HG02973 (cell line): ENCODE data around the gene KCNK7.

ENCODE experiments used
- ATAC-seq: cut with Tn5 transposase; IDR thresholded peaks from one replicate; pipeline ENCODE4 v1.9.1; 2021; ENCODE audit warnings: moderate library complexity; ENCODE audit not compliant: unreplicated experiment

The KCNK7 gene

DNA sequence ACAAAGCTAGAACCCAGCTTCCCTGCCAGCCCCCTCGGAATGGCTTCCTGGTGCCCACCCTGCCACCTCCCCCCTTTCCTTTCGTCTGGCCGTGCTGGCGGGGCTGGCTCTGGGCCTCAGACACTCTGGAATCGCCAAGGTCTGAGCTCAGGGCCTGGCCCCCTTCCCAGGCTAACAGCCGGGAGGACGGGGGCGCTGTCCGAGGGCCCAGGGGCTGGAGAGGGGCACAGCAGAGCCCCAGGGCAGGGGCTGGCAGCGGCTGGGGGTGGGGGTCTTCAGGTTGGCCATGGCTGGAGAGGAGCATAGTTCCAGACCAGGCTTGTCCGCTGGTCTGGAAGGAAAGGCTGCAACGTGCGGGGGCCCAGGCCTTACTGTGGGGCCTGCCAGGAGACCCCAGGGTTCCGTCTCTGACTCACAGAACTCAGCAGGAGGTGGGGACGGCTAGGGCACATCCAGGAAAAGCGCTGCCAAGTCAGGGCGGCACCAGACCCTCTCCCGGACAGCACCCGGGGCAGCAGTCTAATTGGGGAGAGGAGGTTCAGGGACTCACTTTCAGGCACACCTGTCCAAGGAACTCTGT is 36.6 kb downstream of the KCNK7 start:
- ATAC-seq: no peak

DNA sequence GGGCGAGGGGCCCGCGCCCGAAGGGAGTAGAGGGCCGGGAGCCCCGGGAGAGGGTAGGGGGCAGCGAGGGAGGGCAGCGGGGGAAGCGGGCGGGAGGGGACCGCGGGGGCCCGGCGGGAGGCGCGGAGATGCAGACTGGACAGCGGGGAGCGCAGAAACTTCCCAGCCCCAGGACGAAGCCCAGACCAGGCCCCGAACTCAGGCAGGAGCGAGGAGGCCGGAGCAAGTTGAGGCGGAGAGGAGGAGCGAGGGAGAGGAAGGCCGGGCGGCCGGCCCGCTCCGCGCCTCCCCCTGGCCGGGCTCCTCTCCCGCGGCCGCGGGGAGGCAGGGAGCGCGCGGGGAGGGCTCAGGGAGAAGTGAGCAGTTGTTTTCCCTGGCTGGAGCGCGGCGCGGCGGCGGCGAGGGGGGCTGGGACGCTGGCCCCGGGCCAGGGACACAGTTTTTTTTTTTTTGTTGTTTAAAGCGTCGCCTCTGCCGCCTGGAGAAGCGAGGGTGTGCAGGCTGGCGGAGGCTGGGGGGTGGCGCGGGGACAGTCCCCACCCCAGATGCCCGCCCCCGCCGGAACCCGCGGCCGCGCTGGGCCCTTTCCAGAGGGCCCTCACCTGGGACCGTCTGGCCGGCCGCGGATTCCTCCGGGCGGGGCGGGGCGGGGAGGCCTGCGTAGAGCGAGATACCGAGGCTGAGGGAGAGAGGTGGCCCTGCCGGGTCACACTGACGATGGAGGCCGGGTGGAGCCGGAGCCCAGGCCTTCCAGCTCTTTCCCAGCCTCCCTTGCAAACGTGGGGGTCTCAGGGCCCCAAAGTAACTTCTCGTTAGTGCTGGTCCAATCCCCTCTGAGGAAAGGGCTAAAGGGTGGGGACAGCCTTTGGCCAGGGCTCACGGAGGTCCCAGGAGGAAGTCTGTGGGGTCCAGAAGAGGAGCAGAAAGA is 37.3 kb downstream of the KCNK7 start, which contains the start of gene LTBP3:
LTBP3 (minus strand) TSS at position 358 of the 928 bp plus-strand sequence. CDS start 400 bp downstream, outside the sequence.
- no peak for ATAC-seq

DNA sequence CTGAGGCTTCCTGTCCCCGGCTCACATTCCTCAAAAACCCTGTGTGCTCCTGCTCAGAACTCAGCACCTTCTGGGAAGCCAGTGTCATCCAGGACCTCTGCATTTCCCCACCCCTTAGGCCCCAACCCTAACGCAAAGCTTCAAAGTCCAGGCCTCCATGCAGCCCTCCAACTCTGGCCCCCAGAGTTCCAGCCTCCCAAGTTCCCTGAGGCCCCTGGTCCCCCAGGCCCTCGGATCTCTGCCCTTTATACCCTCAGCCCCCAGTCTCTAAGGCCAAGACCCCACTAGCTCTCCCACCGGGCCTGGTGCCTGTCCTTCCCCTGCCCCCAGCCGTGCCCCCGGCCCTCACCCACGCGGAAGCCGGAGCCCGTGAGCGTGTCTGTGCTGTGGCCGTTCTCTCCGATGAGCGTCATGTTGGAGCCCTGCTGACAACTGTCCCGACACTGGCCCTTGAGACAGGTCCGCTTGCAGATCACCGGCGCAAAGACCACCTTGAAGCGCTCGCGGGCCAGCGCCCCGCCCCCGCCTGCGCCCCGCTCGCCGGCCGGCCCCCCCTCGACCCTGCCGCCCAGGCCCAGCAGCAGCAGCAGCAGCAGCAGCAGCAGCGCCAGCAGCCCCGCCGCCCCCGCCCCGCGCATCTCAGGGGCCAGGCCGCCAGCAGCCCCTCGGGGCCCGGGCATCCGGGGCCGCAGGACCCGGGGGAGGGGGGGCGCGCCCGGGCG is 38.2 kb downstream of the KCNK7 start:
- no peak for ATAC-seq

DNA sequence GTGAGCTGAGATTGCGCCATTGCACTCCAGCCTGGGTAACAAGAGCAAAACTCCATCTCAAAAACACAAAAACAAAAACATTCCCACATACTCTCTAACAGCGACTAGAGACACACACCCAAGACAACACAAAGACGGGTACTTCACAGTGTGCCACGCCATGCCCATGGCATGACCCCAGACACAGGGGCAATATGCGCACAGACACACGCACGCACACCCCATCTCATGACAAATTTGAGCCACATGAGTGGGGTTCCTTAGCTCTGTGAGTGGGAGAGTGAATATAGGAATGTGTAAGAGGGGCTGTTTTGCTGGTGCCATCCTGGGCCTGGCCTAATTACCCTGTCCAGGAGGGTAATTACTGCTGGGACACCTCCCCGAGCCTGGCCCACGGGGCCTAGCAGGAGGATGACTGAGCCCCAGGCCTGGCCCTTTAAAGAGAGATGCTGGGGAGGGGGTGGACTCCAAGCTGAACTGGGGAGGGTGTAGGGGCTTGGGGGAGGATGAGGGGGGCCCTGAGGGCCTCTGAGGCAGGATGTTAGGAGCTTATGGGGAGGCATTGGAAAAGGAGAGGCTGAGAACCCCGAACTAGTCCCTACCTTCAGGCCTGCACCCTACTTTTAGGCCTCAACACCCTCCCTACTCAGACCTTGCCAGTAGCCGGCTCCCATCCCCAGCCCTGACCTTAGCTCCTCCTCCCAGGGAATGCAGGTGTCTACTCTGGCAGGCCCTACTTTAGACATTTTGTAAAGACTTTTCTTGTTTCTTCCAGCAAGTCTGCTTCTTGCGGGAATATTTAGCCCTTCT is 38.9 kb downstream of the KCNK7 start:
- no peak for ATAC-seq

DNA sequence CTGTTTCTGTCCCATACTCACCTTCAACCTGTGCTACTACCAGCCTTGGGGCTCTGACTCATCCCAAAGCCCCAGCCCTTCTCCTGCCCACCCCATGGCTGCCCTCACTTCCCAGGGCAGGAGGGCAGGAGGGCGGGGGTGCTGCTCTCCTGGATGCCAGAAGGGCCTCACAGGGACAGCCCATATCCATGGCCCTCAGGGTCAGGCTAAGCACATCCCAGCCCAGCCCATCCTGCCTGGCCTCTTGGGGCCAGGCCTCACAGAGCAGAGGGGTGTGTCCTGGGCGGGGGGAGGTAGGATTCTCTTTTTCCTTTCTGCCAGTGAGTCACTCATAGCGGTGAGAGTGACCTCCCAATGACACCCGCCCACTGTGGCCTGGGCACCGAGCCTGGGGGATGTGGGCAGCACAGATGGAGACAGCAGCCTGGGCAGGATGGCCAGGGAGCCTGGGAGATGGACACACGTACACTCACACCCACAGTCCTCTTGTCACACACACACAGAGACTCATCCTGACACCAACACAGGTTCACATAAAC is 39.8 kb downstream of the KCNK7 start:
- ATAC-seq: no peak

DNA sequence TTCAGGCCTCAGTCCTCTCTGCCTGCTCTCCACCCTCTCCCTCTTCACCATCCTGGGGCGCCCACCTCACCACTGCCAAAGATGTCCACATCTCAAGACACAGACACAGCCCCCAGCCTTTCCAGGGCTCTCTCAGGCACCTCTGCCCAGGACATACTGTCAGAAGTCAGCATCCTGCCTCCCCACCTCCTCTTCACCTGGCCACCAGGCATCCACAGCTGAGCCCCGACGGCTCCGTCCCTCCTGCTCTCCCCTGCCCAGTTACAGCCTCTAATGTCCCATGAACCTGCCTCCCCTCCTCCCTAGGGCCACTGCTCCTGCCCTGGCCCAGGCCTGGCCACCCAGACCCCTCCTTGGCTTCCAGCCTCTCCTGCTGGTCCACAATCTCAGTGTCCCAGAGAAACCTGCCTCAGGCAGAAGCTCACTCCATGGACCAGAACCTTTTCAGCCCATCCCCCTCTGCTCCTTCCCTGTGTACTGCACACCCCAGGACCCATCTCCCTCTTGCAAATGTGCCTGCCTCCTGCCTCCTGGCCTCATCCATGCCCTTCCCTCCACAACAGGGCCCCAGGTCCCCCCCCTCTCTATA is 40.7 kb downstream of the KCNK7 start:
- no peak for ATAC-seq

DNA sequence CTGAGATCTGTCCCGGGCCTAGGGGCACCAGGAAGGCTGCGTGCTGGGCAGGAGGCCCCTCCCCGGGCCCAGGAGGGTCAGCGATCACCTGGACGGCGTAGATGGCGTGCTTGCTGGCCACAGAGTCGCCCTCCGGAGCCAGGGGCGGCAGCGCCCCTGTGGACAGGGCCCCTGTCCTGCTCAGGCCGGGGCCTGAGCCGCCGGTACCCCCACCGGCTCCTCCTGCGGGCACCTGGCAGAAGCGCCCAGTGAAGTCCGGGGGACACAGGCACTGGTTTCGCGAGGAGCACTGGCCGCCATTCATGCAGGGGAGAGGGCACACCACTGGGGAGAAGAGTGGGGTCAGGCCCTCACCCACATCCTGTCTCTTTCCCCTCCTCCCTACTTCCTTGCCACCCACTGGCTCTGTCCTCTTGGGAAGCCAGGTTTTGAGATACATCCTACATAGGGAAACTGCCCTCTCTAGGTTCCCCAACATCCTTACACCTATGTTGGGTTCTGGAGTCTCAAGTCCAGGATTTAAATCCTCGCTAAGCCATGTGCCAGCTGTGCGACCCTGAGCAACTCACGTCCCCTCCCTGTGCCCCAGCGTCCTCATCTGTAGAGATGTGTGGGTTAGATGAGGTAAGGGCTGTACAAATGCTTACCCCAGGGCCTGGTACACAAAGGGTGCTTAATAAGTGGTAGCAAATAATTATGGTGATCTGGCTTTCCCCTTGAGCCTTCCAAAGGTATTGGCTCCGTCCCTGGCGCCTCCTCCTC is 41.4 kb downstream of the KCNK7 start:
- no peak for ATAC-seq

DNA sequence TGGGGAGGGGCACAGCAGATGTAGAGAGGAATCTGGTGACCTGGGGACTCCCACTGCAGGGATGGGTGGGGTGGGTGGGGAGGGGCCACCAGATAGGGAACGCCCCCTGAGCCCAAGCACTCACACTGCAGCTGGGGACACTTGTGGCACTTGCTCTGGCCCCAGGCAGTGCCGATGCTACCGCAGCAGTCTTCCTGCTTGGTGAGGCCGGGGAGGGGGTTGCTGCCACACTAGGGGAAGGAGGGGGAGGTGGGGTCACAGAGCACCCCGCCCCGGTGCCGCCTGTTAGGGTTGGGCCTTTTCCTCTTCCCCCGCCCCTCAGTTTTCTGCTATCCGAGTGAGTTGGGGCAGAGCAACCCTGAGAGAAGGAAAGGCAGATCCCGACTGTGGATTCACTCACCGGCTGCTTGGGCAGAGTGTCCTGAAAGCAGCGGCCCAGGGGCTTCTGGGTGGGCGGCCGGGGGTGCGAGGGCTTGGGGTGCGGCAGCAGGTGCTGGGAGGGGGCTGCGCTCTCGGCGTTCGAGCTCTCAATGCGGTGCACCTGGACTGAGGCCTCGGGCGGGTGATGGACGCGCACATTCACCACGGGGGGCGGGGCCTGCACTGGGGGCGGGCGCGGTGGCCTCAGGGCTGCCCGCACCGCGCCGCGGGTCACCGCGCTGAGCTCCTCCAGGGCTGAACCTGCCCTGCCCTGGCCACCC is 42.1 kb downstream of the KCNK7 start:
- ATAC-seq: no peak

DNA sequence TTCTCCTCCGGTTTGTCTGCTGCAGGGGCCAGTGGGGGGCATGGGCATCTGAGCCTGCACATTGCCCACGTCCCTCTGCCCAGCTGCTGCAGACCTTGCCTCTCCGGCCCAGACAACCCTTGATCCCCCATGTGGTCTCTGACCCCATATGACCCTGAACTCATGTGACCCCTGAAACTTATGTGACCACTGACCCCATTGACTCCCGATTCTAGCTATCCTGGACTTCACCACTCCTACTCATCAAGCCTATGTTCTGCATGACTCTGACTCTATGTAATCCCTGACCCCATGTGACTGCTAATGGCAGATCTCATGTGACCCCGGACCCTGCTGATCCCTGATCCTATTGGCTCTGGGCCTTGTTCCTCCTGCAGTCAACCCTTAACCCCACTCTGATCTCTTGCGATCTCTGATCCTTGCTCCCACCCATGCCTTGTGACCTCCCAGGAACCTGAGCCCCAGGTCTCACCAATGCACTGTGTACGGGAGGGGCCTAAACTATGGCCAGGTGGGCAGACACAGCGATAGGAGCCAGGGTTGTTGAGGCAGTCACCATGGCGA is 43.1 kb downstream of the KCNK7 start:
- ATAC-seq: no peak

DNA sequence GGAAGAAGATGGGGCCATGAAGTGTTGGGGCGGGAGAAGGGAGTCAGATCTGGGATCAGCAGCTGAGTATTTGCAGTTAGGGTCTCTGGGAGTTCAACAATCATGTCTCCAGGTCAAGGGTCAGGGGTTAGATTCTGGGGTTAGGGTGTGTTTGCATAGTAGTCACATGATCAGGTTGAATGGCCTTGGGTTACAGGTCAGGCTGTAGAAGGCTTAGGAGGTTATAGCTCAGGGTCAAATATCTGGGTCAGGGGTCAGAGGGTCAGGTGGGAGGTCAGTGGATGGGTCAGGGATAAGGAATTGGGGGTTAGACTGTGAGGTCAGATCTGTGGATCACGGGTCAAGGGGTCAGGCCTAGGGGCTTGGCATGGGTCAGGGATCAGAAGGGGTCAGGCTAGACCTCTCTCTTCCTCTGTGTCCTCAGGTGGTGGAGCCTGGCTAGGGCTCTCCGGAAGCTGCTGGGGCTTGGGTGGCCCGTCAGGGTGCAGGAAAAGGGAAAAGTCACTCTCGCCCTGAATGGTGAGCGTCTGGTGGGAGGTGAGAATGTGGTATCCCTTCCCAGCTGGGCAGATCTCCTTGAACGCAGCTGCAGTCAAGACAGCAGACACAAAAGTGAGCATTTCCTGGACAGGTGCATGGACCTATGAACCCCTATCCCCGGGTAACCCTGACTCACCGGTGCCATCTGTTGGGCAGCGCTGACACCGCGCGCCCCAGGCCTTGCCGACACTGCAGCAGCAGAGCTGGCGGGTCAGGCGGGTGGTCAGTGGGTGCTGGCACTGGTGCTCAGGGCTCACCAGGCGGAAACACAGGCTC is 43.8 kb downstream of the KCNK7 start:
- ATAC-seq: no peak

DNA sequence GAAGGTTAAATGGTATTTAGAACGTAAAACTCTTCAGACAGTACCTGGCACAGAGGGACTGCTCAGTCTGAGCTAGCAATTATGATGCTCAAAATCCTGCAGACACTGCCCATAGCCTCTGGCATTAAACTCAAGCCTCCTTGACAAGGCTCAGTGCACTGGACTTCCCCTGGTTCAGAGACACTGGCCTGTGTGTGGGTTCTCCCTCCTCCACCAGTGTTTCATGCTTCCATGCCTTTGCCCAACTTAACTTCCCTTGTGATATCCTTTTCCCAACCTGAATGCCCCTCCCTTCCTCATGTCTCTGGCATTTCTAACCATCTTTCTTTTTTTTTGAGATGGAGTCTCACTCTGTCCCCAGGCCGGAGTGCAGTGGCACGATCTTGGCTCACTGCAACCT is 46.5 kb downstream of the KCNK7 start:
- no peak for ATAC-seq

DNA sequence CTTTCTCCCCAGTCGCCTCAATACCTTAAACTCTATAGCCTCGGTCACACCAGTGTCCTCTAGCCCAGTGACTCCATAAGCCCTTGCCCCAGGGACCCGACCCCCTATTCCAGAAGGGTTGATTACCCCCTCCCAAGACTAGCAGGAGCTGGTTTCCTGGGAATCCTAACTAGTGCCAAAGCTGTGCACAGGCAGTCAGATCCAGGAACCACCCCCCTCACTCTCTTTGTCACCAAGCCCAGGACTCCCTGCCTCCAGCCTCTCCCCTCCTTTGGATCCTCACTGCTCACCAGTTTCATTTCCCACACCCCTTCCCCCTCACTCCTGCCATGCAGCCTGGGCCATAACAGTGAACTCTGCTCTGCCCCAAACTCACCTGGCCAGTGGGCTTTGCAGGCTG is 47.2 kb downstream of the KCNK7 start:
- ATAC-seq: no peak

DNA sequence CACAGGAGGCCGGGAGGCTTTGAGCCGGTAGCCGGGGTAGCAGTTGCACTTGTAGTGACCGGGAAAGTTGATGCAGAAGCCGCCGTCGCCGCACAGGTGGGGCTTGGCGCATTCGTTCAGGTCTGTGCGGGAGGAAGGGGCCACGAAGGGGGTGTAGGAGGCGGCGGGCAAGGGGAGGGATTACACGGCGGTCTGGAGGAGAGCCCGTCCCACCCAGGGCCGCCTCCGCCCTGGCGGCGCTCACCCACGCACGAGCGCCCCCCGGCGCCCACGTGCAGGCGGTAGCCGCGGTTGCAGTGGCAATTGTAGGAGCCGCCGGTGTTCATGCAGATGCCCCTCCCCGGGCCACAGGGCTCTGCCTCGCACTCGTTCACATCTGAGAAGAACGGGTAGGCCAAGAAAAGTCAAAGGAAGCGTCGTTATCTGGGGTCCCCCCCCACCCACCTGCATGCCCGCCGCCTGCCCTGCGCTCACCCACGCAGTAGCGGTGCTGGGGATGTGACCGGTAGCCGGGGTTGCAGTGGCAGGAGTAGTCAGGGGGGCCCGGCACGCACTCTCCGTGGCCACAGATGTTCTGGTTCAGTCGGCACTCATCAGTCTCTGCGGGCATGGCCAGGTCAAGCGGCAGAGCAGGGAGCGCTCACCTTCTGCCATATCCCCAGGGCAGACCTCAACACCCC is 48.0 kb downstream of the KCNK7 start:
- ATAC-seq: no peak

DNA sequence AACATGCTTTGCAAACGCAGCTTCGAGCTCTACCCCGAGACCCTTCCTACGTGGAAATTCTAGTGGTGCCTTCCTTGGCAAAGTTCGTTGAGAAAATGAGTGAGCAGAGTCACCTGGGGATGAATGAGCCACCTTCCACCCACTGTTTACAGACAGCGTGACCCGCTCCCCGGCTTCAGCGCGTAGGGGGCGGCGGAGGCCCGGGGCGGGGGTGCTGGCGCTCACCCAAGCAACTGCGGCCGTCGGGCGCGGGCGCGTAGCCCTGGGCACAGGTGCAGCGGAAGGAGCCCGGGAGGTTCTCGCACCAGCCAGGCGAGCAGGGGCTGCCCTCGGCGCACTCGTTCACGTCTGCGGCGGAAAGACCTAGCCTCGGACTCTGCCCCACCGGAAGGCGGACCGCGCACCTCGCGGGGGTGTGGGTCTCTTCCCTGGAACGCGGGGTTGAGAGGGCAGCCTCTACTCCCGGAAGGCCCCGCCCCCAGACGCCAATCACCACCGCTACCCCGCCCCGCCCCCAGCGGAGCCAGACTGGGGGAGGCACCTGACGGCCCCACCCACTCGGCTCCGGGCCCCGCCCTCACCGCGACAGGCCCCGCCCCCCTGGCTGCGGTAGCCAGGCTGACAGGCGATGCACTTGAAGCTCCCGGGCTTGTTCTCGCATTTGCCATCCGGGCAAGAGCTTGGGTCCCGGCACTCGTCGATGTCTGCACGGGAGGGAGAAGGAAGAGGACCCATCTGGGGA is 49.2 kb downstream of the KCNK7 start:
- no peak for ATAC-seq

DNA sequence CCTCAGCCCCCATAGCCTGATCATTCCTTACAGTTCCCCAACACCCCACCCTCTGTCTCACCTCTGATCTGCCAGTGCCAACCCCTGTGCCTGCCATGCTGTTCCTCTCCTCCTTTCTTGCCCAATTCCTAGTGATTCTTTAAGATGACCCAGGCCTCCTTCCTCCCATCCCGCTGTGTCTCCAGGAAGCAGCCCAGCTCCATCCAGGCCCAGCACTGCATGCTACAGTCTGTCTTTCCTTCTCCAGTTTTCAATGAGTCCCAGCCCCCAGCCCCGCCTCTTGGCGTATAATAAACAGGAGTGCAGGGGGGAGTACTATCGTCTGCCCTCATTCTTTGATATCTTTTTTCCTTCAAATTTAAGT is 49.8 kb downstream of the KCNK7 start:
- ATAC-seq: no peak
